ENCODE measurements around the gene MET. TPM values are rescaled to one million over a fixed set of nuclear protein-coding genes. Genes with fewer than 3 reads are reported as not detected.

Gene MET
- total and polyA plus RNA-seq, 10 donors: 0.68 to 28.8 (median 19.1) TPM

DNA sequence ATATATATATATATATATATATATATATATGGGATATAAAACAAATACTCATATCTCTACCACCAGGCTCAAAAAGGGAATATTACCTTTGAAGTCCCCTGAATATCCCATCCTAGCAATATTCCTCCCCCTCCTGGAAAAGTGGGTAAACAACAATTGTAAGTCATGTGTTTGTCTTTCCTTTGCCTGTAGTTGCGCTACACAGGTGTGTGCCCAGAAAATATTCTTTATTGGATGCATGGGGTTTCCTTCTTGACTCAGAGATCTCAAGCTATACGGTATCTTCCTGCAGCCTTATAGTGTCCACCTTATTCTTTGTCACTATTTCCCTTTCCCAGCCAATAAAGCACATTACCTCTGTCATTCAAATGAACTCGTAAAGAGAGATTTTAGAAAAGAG is 54.2 kb downstream of the MET start:
- H3K9me3 ChIP-seq: no peaks in the 10 kb centered on the region
- WGBS, 5 donors: 91 to 98% (median 95%) methylated on average over 3 of the region's 3 CpGs
- TF ChIP-seq, protein P1, sequence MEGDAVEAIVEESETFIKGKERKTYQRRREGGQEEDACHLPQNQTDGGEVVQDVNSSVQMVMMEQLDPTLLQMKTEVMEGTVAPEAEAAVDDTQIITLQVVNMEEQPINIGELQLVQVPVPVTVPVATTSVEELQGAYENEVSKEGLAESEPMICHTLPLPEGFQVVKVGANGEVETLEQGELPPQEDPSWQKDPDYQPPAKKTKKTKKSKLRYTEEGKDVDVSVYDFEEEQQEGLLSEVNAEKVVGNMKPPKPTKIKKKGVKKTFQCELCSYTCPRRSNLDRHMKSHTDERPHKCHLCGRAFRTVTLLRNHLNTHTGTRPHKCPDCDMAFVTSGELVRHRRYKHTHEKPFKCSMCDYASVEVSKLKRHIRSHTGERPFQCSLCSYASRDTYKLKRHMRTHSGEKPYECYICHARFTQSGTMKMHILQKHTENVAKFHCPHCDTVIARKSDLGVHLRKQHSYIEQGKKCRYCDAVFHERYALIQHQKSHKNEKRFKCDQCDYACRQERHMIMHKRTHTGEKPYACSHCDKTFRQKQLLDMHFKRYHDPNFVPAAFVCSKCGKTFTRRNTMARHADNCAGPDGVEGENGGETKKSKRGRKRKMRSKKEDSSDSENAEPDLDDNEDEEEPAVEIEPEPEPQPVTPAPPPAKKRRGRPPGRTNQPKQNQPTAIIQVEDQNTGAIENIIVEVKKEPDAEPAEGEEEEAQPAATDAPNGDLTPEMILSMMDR (IDR thresholded peaks at IDR 0.05 in 8 of 11, conservative IDR thresholded peaks at IDR 0.05 in 3 of 11): no peak
- TF ChIP-seq POLR2AphosphoS5 (IDR thresholded peaks at IDR 0.05) (no peak), POLR2A (IDR thresholded peaks at IDR 0.05) (no peak)
- no peak overlapping the region for H3K27ac ChIP-seq
- intact Hi-C loops (cut with DNase I; ENCODE audit: low total_unique reads): no loop called here
- no peak overlapping the region for H3K4me3 ChIP-seq
- peaks cover 0 to 15% (median 0%) of the 10 kb centered on the region in 6 donors for H3K4me1 ChIP-seq
- no peaks in the 10 kb centered on the region for H3K36me3 ChIP-seq
- no peak for DNase-seq
- H3K27me3 ChIP-seq (replicated peaks in 1 of 7): peaks cover 0 to 8% (median 0%) of the 10 kb centered on the region in 7 donors

DNA sequence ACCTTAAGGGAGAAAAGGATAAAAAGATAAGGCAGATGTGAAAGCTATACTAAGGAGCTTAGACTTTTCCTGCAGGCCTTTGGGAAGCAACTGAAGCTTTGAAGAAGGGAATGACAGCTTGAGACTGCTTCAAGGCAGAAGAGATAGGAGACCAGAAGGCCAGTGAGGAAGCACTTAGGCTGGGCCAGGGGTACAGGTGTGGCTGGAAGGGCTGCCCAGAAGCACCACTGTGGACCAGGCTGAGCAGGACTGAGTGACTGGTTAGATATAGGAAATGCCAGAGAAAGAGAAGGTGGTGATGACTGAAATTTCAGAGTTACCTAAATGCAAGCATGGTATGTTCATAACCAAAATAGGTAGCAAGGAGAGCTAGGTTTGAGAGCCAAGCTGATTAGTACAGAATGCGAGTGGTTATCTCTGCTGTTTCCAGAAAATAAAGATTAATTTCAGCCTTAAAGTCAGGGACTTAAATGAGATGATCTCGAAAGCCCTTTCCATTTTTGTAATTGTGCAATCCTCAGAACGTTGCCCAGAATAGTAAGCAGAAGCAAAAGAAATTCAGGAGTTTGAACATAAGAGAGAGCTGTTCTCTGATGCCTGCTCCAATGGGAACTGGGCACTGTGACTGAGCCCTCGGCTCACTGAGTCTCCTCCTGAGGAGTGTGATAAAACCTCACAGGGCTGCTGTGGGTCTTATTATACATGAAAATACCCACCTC is 54.9 kb downstream of the MET start:
- no peak for DNase-seq

DNA sequence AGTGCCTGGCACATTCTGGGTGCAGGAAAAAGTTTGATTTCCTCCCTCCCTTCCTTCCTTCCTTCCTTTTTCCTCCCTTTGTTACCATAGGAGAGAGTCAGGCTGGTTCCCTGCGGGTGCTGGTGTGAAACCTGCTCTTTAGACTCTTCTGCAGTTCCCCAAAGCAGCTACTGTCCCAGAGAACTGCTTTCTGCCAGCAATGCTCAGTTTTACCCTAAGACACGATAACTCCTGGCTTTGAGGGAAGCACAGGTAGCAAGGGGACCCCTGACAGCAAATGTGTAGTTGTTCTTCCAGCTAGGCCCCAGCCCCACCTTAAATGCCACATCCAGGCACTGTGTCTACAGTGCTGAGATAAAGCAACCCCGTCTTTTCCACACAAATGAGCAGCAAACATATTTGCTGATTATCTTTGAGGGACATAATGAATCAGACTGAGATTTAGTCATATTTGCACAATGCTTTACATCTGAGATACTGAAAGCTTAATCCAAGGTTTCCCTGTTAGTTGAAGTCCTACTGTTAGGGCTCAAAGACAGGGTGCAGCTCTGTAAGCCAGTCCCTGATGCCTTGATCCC is 55.5 kb downstream of the MET start:
- intact Hi-C loops (cut with DNase I; ENCODE audit: low total_unique reads): no loop called here
- Histone ChIP-seq H3K4me1 (peaks cover 0 to 15% (median 0%) of the 10 kb centered on the region in 6 donors), H3K4me3 (no peak overlapping the region), H3K27ac (no peak overlapping the region), H3K27me3 (replicated peaks in 1 of 7) (peaks cover 0 to 8% (median 0%) of the 10 kb centered on the region in 7 donors), H3K9me3 (no peaks in the 10 kb centered on the region), H3K36me3 (no peaks in the 10 kb centered on the region)
- TF ChIP-seq POLR2A (IDR thresholded peaks at IDR 0.05): no peak
- TF ChIP-seq POLR2AphosphoS5 (IDR thresholded peaks at IDR 0.05): no peak
- TF ChIP-seq, protein P1 (IDR thresholded peaks at IDR 0.05 in 8 of 11, conservative IDR thresholded peaks at IDR 0.05 in 3 of 11): no peak
- no peak for DNase-seq
- WGBS, 5 donors: 62 to 80% (median 75%) methylated on average over 3 of the region's 3 CpGs

More for the DNA sequence above, 54.9 kb downstream of the MET start:
- TF ChIP-seq POLR2A (IDR thresholded peaks at IDR 0.05): no peak
- TF ChIP-seq POLR2AphosphoS5 (IDR thresholded peaks at IDR 0.05): no peak
- TF ChIP-seq, protein P1 (IDR thresholded peaks at IDR 0.05 in 8 of 11, conservative IDR thresholded peaks at IDR 0.05 in 3 of 11): no peak
- peaks cover 0 to 15% (median 0%) of the 10 kb centered on the region in 6 donors for H3K4me1 ChIP-seq
- no peak overlapping the region for H3K27ac ChIP-seq
- H3K9me3 ChIP-seq: no peaks in the 10 kb centered on the region
- H3K36me3 ChIP-seq: no peaks in the 10 kb centered on the region
- H3K27me3 ChIP-seq (replicated peaks in 1 of 7): peaks cover 0 to 8% (median 0%) of the 10 kb centered on the region in 7 donors
- intact Hi-C loops (cut with DNase I; ENCODE audit: low total_unique reads): no loop called here
- H3K4me3 ChIP-seq: no peak overlapping the region
- 51 to 64% (median 54%) methylated on average over 4 of the region's 4 CpGs for WGBS, 5 donors

DNA sequence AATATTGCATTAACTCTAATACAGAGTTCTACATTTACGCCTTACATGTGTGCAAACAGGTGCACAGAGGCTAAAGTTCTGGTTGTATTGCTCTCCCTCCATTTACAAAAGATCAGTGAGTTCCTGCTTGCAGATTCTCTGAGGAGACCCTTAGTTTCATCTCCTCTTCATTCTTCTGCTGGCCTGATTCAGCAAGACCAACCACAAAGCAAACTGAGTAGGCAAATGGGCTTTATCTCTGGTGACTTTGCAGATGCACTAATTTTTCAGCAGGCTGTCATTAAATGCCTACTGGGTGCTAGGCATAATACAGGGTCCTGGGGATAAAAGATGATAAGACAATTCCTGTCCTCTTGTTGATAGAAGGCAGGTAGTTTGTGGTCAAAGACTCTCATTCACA is 56.4 kb downstream of the MET start:
- intact Hi-C loops (cut with DNase I; ENCODE audit: low total_unique reads): no loop called here
- TF ChIP-seq, protein P1 (IDR thresholded peaks at IDR 0.05 in 8 of 11, conservative IDR thresholded peaks at IDR 0.05 in 3 of 11): no peak
- no peak for TF ChIP-seq POLR2A (IDR thresholded peaks at IDR 0.05)
- TF ChIP-seq POLR2AphosphoS5 (IDR thresholded peaks at IDR 0.05): no peak
- WGBS, 5 donors: 88 to 100% (median 95%) methylated on average over 1 of the region's 1 CpG
- Histone ChIP-seq H3K4me3 (no peak overlapping the region), H3K27ac (no peak overlapping the region), H3K27me3 (replicated peaks in 1 of 7) (peaks cover 0 to 8% (median 0%) of the 10 kb centered on the region in 7 donors), H3K36me3 (no peaks in the 10 kb centered on the region), H3K9me3 (no peaks in the 10 kb centered on the region), H3K4me1 (peaks cover 0 to 15% (median 0%) of the 10 kb centered on the region in 6 donors)
- DNase-seq: no peak
